Measurements from ENCODE around the gene CD52. TPM values are rescaled to one million over a fixed set of nuclear protein-coding genes. Genes with fewer than 3 reads are reported as not detected.
A peak's percentile ranks its signal among the peaks of the same experiment; 100 is the strongest.
"Not testable (repeated sequence)": the region's sequence is repeated elsewhere in the genome, so short reads cannot be mapped to it uniquely, and the experiment has no call there.

Gene CD52
- total RNA-seq, 1 donor from 2014 or later, result not detected

DNA sequence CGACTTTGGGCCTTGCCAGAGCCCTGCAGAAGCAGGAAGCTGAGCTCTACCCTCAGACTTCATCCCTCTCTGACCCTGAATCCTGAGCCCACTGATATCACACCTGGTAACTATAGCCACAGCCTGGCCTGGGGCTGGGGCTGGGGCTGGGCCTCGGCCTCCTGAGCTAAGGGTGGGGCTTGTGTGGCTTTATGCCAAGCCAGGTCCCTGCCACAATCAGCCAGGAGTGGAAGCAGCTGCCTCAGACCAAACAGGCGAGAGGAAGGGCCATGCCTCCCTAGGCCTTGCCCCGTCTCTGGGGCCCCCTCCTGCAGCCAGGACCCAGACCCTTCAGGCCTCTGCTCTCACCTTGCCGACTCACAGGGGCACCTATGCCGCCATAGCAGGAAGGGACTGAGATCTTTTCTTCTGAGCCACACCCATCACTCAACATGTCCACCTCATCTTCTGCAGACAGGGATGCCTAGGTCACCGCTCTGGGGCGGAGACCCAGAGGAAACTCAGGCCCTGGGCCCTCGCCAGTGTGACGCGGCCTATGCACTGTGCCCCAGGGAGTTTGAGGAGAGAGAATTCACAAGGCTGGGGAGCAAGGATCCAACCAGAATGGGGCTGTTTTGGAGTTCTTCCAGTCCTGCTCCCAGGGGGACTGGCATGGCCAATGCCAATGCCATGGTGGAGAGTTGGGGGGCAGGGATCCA is 17.0 kb upstream of the CD52 start:
- DNase-seq (ENCODE audit: low read depth), result no peak

DNA sequence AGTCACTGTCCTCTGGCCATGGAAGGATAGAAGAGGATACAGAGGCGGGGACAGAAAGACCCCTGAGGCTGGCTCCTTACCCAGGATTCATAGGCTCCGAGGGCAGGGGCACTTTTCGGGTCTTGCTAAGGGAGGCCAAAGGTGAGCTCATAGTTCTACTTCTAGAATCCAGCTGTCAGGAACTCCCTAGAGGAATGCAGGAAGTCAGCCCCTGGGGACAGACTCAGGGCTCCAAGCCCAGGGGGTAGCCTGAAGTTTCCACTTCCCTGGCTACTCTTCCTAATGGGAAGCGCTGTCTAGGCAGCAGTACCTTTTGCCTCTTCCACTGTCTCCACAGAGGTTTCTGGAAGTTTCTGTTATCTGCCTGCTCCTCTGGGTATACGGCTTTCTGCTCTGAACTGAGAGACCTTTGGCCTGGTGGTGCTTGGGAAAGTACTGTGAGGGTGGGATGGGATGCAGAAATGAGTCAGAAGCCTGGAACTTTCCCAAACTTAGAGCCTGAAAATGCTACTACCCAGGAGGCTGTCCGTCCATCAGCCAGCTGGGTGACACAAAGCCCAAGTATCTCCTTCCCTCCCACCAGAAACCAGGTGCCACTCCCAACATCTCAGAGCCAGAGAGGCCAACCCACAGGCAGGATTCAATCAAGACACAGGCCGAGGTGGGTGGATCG is 14.9 kb upstream of the CD52 start:
- DNase-seq (ENCODE audit: low read depth), result peak; percentile 60

DNA sequence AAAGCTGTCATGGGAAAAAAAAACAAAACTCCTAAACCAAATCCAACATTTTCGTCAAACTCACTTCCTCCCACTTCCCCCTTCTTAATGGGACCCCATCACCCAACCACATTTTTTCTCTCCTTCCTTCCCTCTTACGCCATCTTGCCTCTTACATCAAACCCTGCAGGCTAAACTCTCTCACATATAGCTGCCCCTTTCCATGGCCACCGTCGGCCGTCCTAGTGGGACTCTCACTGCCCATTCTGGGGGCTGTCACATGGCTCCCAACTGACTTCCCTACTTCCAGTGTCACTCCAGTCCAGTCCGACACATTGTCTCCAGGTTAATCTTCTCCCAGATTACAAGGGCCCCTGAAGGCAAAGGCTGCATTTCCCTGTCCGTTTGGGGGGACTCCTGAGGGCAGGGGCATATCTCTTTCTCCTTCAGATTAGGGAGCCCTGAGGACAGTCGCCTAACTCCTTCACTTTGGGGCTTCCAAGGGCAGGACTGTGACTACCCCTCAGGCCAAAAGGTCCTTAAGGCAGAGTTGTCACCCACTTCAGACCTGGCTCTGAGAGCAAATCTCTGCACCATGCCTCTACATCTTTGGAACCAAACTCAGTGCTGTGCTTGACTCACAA is 12.0 kb upstream of the CD52 start:
- DNase-seq (ENCODE audit: low read depth), result no peak

DNA sequence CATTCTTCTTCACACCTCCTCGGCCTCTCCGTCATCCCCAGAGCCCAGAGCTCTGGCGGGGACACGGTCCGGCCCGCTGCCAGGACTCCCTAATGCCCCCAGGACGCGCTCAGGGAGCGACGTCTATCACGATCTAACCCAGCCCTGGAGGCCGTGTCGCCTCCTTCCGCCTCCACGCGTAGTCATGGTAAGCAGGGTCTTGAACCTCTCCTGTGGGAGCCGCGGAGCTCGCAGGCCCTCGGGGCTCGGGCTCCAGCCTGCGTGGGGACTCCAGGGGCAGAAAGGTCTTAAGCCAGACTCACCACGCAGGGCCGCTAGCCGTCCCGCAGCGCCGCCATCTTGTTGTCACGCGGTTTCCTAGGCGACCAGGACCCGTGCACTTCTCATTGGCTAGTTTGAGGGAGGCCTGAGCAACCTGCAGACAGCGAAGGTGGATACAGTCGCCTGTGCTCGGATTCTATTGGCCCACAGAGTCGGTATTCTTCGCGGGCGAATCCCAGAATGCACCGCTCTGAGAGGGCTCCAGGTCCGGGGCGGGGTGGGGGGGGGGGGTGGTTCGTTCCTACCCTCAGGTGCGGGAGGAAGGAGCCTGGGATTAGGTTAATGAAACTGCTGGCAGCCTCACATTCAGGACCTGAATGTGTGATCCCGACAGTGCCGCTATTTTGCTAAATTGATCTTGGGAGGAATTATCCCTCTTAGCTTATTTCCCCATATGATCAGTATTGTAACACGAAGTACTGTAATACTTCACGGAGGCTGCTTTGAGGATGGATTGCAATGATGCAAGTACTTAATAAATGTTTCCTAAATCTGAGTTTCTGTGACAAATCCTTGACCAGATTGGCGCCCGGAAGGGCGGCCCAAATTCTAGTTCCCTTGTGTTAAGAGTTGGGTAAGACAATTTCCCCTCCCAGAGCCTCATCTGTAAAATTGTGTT is 11.2 kb upstream of the CD52 start, which contains the start of gene UBXN11:
Gene UBXN11, minus strand, starts transcription at position 347 of the 940 bp plus-strand sequence. CDS start 3,753 bp downstream, outside the sequence.
- DNase-seq (ENCODE audit: low read depth), result peak; percentile 96

DNA sequence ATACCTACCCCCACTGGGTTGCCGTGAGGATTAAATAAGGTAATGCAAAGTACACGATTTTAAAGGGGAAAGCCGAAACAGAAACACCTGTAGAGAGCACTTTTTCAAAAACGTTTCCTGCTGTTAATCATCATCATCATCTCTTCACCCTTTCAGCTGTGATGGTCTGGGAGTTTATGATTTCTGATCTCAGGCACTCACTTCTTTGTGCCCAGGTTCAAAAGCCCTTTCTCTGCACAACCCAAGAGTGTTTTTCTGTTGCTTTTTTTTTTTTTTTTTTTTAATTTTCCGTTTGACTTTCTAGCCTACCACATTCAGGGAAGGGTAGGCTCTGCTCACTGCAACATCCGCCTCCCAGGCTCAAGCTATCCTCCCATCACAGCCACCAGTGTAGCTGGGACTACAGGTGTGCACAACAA is 10.4 kb upstream of the CD52 start:
- no peak for DNase-seq (ENCODE audit: low read depth)

DNA sequence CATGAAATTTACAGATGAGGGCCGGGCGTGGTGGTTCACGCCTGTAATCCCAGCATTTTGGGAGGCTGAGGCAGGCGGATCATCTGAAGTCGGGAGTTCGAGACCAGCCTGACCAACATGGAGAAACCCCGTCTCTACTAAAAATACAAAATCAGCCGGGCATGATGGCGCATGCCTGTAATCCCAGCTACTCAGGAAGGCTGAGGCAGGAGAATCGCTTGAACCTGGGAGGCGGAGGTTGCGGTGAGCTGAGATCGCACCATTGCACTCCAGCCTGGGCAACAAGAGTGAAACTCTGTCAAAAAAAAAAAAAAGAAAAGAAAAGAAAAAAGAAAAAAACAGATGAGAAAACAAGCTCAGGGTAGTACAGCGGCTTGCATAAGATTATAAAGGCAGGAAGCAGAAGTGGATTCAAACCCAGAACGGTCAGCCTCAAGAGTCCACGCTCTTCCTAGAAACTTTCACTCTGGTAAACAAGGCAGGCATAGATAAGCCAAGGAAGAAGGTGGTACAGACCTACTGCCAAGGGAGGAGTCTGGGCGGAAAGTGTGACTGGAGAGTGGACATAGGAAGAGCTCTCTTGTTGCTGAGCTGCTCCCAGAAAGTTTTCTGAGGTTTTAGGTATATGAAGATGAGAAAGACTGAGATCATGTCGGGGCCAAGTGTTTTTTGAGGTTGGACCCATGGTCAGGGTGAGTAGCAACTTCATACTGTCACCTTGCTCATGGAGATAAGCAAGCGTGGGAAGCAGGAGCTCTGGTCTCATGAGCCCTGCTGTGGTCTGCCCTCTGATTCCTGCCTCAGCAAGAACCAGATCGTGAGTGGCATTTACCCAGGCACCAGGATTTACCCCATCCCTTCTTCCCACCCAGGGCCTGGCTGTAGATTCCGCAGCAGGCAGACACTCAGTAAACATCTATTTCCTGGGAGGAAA is 9.5 kb upstream of the CD52 start:
- DNase-seq (ENCODE audit: low read depth), result not testable (repeated sequence)

DNA sequence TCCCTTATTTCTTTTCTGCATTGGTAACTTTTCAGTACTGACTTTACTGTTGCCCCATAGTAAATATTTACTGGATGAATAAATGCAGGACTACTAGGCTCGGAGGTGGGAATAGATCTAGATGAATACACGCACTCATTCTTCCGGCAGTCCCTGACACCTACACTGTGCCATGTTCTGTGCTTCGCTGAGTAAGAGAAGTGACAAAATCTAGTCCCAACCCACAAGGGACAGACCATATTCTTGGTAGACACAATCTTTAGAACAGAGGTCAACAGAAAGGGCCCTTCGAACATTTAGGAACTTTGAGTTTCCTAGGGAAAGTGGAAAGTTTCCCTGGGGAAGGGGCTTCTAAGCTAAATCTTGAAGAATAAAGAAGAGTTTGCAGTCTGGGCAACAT is 3.3 kb upstream of the CD52 start:
- DNase-seq (ENCODE audit: low read depth), result no peak

DNA sequence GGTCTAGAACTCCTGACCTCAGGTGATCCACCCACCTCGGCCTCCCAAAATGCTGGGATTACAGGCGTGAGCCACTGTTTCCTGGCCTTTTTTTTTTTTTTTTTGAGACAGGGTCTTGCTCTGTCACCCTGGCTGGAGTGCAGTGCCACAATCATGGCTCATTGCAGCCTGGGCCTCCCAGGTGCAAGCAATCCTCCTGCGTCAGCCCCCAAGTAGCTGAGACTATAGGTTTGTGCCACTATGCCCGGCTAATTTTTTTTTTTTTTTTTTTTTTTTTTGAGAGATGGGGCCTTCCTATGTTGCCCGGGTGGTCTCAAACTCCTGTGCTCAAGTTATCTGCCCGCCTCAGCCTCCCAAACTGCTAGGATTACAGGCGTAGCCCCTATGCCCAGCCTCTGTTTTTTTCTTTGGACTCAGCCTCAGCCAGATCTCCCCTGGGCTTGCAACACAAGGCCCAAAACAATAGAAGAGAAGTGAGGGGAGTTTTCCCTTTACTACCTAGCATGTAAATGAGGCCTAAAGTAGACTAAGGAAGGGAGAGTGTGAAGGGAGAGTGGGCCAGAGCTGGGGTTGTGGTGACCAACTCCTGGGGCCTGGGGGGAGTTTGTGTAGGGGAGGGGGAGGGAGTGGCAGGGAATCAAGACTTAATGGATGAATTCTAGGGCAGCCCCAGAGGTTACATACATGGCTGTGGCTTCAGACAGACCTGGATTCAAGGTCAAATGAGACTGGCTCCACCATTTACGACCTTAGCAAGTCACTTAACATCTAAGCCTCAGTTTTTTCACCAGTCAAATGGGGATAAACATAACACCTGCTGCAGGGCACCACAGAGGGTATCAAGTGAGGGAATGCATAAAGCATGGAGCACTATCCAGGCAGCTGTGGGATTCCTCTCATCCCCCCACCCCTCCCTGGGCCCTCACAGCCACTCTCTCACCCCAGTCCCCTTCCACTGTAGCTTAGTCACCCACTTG is 1.6 kb upstream of the CD52 start:
- no peak for DNase-seq (ENCODE audit: low read depth)

DNA sequence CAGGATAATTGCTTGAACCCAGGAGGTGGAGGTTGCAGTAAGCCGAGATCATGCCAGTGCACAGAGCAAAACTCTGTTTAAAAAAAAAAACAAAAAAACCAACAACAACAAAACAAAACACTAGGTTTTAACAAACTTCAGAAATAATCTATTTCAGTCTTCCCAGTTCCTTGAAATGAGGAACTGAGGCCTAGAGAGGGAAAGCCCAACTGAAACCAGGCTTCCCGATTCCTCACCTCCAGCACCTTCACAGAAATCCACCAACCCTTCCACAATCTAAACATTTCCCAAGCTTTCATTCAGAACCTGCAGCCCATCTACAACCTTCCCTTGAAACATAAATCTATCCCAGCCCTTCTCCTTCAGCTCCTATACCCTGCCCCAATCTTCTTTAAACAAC is 612 bp upstream of the CD52 start:
- no peak for DNase-seq (ENCODE audit: low read depth)

DNA sequence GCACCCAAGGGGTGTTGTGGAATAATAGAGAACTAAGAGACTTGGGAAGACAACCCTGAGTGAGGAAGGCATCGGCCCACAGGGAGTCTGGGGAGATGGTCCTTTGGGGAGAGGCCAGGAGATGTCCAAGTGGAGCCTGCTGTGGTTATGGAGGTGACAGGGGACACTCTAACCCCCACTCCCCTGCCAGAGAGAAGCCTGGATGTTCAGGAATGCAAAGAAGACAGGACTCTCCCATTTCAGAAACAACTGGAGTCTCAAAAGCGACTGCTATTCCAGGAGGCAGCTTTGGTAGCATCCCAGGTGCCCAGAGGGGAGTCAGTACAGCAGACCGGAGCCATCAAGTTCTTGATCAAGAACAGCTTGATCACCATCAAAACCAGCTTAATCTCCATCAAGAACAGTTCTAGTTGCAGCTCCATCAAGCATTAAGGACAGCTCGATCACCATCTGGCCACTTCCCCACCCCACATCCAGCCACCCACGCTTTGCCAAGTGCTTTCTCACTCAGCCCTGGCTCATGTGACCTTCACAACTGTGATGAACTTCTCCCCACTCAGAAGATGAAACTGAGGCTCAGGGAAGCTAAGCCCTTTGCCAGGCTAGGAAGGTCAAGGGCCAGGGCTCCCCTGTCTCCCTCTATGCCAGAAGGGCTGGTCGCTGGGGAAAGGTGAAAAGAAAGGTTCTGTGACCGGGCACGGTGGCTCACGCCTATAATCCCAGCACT is 743 bp downstream of the CD52 start:
- DNase-seq (ENCODE audit: low read depth), result no peak

DNA sequence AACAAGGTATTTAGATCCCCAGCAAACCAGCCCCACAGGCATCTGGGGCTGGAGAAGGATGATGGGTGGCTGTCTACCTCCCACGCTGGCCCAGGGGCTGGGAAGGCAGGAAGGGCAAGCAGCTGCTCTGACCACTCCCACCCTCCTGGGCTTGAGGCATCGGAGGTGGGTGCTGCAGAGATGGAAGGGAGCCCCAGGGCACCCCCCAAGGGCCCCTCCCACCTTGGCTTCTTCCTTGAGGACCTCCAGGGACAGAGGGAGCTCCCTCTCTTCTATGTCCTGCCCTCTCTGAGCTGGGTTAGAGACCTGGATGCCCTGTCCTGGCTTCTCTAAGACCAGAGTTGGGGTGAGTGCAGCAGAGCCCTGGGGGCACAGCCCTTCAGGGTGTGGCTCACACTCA is 3.1 kb downstream of the CD52 start:
- DNase-seq (ENCODE audit: low read depth), result no peak

DNA sequence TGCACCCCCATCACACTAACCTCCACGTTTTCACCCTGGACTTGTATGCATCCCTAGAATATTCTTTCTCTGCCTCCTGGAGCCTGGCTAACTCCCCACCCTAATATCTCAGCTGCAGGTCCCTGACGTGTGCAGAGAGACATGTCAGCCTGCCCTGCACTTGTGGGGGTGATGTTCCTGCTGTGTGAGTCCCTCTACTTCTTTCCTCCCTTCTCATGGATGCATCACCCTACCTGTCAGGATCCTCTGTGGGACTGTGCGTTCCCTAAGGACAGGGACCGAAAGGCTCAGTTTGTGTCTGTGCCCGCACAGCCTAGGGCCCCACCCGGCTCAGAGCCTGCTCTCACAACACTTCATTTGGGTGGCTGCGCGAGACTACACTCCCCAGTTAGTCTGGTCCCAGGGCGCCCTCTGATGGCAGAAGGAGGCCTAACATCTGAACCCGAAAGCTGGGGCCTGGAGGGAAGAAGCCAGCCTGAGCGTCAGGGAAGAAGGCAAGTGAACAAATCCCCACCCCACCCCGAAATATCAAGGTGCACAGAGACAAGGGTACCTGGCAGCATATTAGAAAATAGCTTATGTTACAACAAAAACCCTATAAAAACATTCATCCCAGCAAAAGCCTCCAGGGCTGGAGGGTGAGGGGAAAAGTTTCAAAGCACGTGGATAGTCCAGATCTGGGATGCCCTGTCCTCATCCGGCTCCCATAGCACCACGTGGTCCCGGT is 3.7 kb downstream of the CD52 start:
- peak; percentile 55 for DNase-seq (ENCODE audit: low read depth)

DNA sequence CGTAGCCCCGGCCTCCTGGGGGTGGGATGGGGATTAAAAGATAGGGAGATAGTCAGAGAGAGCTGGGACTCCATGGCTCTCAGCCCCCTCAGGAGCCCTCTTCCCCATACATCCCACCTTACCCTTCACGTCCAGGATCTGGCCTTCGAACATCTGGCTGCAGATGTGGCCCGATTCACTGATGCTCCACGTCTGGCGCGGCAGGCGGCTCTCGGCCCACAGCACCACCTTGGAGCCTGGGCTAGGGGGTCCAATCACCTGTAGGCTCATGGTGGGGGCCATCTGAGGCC is 4.2 kb downstream of the CD52 start:
- DNase-seq (ENCODE audit: low read depth), result no peak

DNA sequence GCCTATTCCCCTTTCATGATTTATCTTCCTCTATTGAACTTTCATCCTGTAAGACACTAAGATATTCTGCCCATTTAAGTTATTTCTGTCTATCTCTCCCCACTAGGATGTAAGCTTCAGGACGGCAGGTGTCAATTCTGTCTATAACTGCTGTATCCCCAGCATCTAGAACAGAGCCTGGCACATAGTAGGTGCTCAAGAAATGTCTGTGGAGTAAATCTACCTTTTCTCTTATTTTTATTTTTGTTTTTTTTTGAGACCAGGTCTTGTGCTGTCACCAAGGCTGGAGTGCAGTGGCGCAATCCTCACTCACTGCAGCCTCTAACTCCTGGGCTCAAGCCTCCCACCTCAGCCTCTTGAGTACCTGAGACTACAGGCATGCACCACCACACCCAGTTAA is 5.6 kb downstream of the CD52 start:
- no peak for DNase-seq (ENCODE audit: low read depth)

DNA sequence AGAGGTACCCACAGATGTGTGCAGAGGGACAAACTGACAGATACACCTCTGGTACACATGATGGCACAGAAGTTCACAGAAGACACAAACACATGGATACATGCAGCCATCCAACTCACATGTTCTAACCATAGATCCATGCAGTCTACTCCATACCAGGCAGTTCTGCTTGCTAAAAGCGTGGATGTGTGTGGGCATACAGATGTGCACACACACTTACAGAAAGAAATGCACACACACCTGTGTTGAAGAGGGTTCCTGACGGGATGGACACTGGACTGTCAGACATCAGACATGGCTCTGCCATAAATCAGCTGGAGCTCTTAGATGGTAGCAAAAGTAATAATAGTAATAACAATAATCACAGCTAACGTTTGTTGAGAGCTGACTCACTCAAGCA is 6.8 kb downstream of the CD52 start:
- no peak for DNase-seq (ENCODE audit: low read depth)

DNA sequence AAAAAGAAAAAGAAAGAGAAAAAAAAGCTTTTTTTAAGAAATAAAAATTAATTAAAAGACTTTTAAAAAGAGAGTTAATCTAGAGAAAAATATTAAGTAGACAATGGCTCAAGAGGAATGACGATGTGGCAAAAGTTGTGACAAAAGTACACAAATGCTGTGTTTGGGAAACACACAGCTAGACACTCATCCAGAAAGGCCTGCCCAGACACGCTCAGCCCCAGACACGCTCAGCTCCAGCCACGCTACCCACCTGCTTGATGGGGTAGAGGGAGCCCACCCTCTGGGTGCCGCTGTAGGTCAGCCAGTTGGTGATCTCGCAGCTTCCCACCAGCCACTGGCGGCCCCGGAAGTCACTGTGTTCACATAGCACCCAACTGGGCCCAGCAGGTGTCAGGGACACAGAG is 10.2 kb downstream of the CD52 start:
- no peak for DNase-seq (ENCODE audit: low read depth)

DNA sequence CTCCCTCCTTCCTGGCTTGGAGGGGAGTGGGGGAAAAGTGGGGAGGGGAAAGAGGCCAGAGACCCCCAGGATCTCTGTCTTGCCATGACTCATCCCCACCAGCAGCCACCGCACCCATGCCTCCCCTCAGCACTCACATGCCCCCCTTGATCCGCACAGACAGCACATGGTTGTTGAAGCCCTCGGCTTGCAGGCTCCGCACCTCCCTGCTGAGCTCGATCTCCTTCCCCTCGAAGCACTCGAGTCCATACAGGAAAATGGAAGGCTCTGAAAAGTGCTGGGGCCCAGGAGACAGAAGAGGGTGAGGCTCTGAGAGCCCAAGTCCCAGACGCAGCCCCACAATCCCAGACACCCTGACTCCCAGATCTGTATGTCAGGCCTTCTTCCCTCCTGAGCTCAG is 10.8 kb downstream of the CD52 start:
- no peak for DNase-seq (ENCODE audit: low read depth)

DNA sequence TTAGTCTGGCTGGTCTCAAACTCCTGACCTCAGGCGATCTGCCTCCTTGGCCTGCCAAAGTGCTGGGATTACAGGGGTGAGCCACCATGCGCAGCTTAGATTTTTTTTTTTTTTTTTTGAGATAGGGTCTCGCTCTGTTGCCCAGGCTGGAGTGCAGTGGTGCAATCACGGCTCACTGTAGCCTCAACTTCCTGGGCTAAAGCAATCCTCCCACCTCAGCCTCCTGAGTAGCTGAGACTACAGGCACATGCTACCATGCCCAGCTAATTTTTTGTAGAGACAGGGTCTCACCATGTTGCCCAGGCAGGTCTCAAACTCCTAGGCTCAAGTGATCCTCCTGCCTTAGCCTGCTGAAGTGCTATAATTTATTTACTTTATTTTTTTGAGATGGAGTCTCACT is 11.6 kb downstream of the CD52 start:
- DNase-seq (ENCODE audit: low read depth), result not testable (repeated sequence)

Data from renal cortical epithelial cell (primary cell).